ENCODE data around the gene CPN2.

GRCh38 chr3:194399874-194400411, 48.8 kb upstream of the CPN2 start:
- TF ChIP-seq POLR2AphosphoS5 (IDR thresholded peaks at IDR 0.05) (no peak), POLR2A (IDR thresholded peaks at IDR 0.05; ENCODE audit: low read depth) (no peak)

Measured in esophagus muscularis mucosa (tissue), 2 donors.